Ascending aorta (tissue), 2 donors: Measurements from ENCODE around the gene FGGY. TPM values are rescaled to one million over a fixed set of nuclear protein-coding genes. Genes with fewer than 3 reads are reported as not detected.

Experiments
- DNase-seq, 2 donors: peaks; one replicate each; pipeline ENCODE4 v3.0.0-alpha.2; 2019; ENCODE audit warnings: low spot score in 2 of 2
- H3K27ac ChIP-seq, 2 donors: fragments of 200-600 bp; sonication (generic); one replicate each; pipeline ENCODE4 v1.5.1; 2016 to 2017; ENCODE audit warnings: mild to moderate bottlenecking in 1 of 2
- H3K27me3 ChIP-seq: fragments of 200-600 bp; sonication (generic); one replicate; pipeline ENCODE4 v1.5.1; 2017
- H3K36me3 ChIP-seq, 2 donors: fragments of 200-600 bp; sonication (generic); one replicate each; pipeline ENCODE4 v1.5.1; 2016
- H3K4me1 ChIP-seq, 2 donors: fragments of 200-600 bp; sonication (generic); one replicate each; pipeline ENCODE4 v1.5.1; 2016 to 2017; ENCODE audit warnings: mild to moderate bottlenecking in 1 of 2
- H3K4me3 ChIP-seq, 2 donors: fragments of 200-600 bp; sonication (generic); one replicate each; pipeline ENCODE4 v1.5.1; 2016 to 2017; ENCODE audit warnings: mild to moderate bottlenecking in 1 of 2
- H3K9me3 ChIP-seq, 2 donors: fragments of 200-600 bp; sonication (generic); one replicate each; pipeline ENCODE4 v1.5.1; 2016
- intact Hi-C: fragments of 100-400 bp; cut with DNase I; formaldehyde crosslinking; loops from one replicate; pipeline ENCODE4 v1.15.1; 2023
- total RNA-seq: library from RNA; depleted of rRNA; stranded (reverse); fragments of >200 nt; gene quantifications from one replicate; pipeline ENCODE4 v1.1.0, GENCODE V29; 2016
- TF ChIP-seq, protein P1 (sequence below), 3 experiments: fragments of 200-600 bp in 2 of 3; fragments of 450-650 bp in 1 of 3; sonication (generic) in 2 of 3; IDR thresholded peaks; one replicate each; pipeline ENCODE4 v1.5.1; 2016 to 2019; ENCODE audit warnings: antibody characterized with exemption in 3 of 3, mild to moderate bottlenecking in 1 of 3, moderate library complexity in 1 of 3

Gene FGGY
- total RNA-seq, 1 donor from 2014 or later: 7.0 TPM

DNA sequence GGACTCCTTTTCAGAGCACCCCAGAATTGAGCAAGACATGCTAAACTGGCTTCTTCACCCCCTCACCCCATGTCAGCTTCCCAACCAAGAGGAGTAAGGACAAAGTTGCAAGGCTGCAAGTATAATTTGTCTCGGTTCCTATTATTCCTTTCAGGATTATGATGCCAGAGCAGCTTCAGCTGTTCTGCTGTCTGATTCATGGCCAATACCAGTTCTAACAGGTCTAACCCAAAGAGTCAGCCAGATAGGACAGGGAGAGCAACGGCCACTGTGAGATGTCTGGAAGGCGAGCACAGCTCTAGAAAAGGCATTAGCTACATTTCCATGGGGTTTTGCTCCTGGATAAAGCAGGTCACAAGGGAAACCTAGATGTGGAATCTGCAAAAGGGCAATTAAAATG, 464.5 kb downstream of the FGGY start:
- intact Hi-C loops: no loop called here
- TF ChIP-seq, protein P1, sequence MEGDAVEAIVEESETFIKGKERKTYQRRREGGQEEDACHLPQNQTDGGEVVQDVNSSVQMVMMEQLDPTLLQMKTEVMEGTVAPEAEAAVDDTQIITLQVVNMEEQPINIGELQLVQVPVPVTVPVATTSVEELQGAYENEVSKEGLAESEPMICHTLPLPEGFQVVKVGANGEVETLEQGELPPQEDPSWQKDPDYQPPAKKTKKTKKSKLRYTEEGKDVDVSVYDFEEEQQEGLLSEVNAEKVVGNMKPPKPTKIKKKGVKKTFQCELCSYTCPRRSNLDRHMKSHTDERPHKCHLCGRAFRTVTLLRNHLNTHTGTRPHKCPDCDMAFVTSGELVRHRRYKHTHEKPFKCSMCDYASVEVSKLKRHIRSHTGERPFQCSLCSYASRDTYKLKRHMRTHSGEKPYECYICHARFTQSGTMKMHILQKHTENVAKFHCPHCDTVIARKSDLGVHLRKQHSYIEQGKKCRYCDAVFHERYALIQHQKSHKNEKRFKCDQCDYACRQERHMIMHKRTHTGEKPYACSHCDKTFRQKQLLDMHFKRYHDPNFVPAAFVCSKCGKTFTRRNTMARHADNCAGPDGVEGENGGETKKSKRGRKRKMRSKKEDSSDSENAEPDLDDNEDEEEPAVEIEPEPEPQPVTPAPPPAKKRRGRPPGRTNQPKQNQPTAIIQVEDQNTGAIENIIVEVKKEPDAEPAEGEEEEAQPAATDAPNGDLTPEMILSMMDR (IDR thresholded peaks at IDR 0.05): no peak
- peaks cover 0 to 5% of the 10 kb centered on the region in 2 donors for H3K4me1 ChIP-seq

DNA sequence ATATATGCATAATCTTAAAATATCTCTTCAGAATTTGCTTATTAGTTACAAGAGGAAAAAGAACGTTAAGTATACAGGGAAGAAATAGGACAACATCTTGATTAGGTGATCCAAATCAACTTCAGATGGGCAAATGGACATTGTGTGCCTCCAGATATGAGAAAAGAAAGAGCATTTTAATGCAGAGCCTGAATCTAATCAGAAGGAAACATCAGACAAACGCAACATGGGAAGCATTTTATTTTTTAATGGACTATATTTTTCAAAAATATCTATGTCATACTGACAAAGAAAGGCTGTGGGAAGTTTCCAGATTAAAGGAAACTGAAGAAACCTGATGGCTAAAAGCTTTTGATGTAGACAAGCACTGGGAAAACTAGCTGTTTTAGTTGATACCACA, 466.5 kb downstream of the FGGY start:
- peaks cover 0 to 5% of the 10 kb centered on the region in 2 donors for H3K4me1 ChIP-seq
- H3K36me3 ChIP-seq: no peaks in the 10 kb centered on the region
- TF ChIP-seq, protein P1 (IDR thresholded peaks at IDR 0.05): no peak
- no peak overlapping the region for H3K27ac ChIP-seq
- intact Hi-C loops: no loop called here
- H3K9me3 ChIP-seq: no peaks in the 10 kb centered on the region
- DNase-seq: no peak
- no peaks in the 10 kb centered on the region for H3K27me3 ChIP-seq
- H3K4me3 ChIP-seq: no peak overlapping the region

More for the DNA sequence above, 464.5 kb downstream of the FGGY start:
- DNase-seq: no peak
- Histone ChIP-seq H3K4me3 (no peak overlapping the region), H3K27me3 (no peaks in the 10 kb centered on the region), H3K27ac (no peak overlapping the region), H3K36me3 (no peaks in the 10 kb centered on the region), H3K9me3 (no peaks in the 10 kb centered on the region)

DNA sequence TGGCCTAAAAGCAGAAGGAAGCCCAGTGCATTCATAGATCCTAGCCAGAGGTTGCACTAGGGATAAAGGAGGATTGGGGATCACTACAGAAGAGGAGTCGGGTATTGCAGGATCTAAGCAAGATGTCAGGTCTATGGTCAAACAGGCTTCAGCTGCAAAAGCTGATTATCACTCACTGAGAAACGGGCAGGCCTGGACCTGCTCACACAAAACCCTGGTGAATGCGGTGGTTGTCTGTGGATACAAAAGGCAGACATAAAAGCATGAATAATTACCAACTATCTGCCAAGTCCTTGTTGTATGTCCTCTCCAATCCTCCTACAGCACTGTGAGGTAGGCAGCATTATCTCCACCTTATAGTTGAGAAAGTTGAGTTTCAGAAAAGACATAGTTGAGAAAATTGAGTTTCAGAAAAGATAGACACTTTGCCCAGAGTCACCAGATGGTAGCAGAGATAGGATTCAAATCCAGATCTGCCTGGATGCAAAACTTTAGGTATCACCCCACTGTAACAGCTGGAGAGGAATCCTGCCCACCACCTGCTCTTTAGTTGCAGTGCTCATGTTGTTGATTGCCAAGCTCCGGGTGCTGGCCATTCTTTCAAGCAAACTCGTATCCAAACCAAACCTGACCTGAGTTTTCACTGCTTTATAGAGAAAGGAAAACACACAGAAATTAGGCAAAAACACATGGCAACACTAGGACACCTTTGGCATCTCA, 468.3 kb downstream of the FGGY start:
- H3K9me3 ChIP-seq: no peaks in the 10 kb centered on the region
- H3K27ac ChIP-seq: no peak overlapping the region
- no peak for DNase-seq
- no peaks in the 10 kb centered on the region for H3K4me1 ChIP-seq
- no peak overlapping the region for H3K4me3 ChIP-seq
- TF ChIP-seq, protein P1 (IDR thresholded peaks at IDR 0.05): no peak
- H3K27me3 ChIP-seq: no peaks in the 10 kb centered on the region
- intact Hi-C loops: no loop called here
- H3K36me3 ChIP-seq: no peaks in the 10 kb centered on the region

DNA sequence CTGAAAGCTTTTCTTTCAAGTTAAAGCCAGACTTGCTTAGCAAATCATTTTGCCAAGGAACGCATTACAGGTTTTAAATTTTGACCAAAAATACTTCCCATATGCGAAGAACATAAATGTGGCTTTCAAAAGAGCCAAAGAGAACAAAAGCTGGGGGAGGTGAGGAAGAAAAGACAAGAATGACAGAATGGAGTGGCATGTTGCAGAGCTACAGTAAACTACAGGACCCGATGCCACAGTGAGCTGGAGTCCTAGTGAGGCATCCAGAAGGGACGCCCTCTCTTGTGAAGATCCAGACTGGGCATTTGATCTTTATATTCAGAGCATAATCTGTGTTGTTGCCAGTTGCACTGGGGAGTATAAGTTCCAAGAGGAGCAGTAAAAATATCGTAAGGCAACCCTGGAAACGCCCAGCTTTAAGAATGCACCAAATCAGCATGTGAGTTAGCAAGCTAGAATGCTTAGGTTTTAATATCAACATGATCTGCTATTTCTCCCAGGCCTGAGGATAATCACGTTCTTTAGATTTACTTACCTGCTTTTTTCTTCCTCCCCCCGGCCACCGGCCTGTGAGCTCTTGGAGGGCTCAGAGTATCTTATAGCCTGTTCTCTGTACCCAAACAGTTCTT, 469.4 kb downstream of the FGGY start:
- no peak overlapping the region for H3K27ac ChIP-seq
- H3K4me1 ChIP-seq: no peaks in the 10 kb centered on the region
- no peak overlapping the region for H3K4me3 ChIP-seq
- H3K36me3 ChIP-seq: no peaks in the 10 kb centered on the region
- no peak for DNase-seq
- H3K27me3 ChIP-seq: no peaks in the 10 kb centered on the region
- intact Hi-C loops: no loop called here
- no peaks in the 10 kb centered on the region for H3K9me3 ChIP-seq
- TF ChIP-seq, protein P1 (IDR thresholded peaks at IDR 0.05): no peak

DNA sequence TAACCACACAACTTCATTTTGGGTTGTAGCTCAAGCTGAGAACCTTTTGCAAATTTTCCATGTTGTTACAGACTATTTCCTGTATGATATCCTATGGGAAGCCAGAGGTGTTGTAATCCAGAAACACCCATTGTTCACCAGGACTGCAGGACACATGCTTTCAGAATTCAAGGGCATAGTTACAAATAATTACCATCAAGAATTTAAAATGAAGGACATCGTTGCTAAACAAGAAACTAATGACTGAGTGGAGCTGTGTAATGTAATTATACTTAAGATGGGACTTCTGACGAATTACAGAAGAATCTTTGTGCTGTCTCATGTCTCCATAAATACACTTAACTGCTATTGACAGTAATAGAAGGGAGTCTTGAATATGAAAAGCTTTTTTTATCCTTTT, 470.2 kb downstream of the FGGY start:
- H3K27ac ChIP-seq: no peak overlapping the region
- no peaks in the 10 kb centered on the region for H3K4me1 ChIP-seq
- no peaks in the 10 kb centered on the region for H3K36me3 ChIP-seq
- H3K27me3 ChIP-seq: no peaks in the 10 kb centered on the region
- H3K4me3 ChIP-seq: no peak overlapping the region
- H3K9me3 ChIP-seq: no peaks in the 10 kb centered on the region
- intact Hi-C loops: no loop called here
- TF ChIP-seq, protein P1 (IDR thresholded peaks at IDR 0.05): no peak
- no peak for DNase-seq
